ENCODE measurements around the gene RAB6D. TPM values are rescaled to one million over a fixed set of nuclear protein-coding genes. Genes with fewer than 3 reads are reported as not detected.
"Not testable (repeated sequence)": the region's sequence is repeated elsewhere in the genome, so short reads cannot be mapped to it uniquely, and the experiment has no call there.

The RAB6D gene
- total RNA-seq, 4 donors from 2014 or later = 0.15 TPM; not detected in 3

DNA sequence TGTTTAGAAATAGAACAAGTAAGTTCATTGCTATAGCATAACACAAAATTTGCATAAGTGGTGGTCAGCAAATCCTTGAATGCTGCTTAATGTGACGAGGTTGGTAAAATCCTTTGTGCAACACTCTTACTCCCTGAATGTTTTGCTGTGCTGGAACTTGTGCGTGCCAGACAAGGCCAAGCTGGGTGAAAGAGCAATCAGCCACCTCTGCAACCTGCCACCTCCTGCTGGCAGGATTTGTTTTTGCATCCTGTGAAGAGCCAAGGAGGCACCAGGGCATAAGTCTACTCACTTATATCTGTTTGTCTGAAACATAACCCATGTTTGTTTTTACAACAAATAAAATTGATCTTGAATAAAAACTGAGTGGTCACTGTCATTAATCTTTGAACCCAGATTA lies 53.0 kb downstream of the RAB6D start:
- TF ChIP-seq, protein P1, sequence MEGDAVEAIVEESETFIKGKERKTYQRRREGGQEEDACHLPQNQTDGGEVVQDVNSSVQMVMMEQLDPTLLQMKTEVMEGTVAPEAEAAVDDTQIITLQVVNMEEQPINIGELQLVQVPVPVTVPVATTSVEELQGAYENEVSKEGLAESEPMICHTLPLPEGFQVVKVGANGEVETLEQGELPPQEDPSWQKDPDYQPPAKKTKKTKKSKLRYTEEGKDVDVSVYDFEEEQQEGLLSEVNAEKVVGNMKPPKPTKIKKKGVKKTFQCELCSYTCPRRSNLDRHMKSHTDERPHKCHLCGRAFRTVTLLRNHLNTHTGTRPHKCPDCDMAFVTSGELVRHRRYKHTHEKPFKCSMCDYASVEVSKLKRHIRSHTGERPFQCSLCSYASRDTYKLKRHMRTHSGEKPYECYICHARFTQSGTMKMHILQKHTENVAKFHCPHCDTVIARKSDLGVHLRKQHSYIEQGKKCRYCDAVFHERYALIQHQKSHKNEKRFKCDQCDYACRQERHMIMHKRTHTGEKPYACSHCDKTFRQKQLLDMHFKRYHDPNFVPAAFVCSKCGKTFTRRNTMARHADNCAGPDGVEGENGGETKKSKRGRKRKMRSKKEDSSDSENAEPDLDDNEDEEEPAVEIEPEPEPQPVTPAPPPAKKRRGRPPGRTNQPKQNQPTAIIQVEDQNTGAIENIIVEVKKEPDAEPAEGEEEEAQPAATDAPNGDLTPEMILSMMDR (IDR thresholded peaks at IDR 0.05) = peak in 1 of 6 experiments; percentile 23
- intact Hi-C loops (cut with DNase I) = not testable (repeated sequence)

More for the DNA sequence above, 53.0 kb downstream of the RAB6D start:
- 70% methylated on average over 2 of the region's 2 CpGs; no CpG with 5 or more reads in 1 of the 2 donors for WGBS, 2 donors
- not testable (repeated sequence) for DNase-seq, H3K4me3 ChIP-seq, H3K36me3 ChIP-seq, H3K27me3 ChIP-seq, H3K4me1 ChIP-seq, H3K9me3 ChIP-seq, H3K27ac ChIP-seq

Other genes starting within 250 kb of the RAB6D start
- not detected for gene POTEE, start 154.6 kb downstream of the RAB6D start, total RNA-seq
- not detected for gene TUBA3D, start 112.0 kb upstream of the RAB6D start, total RNA-seq
- gene MZT2A, start 128.2 kb upstream of the RAB6D start, total RNA-seq = 100 to 1,000 TPM; 101 to 169 (median 118) TPM
- 1 to 10 TPM; 2.3 to 3.8 (median 2.7) TPM for gene CCDC74A, start 163.7 kb upstream of the RAB6D start, total RNA-seq